PC-3 (cell line): ENCODE data around the gene CSNK1G1. TPM values are rescaled to one million over a fixed set of nuclear protein-coding genes. Genes with fewer than 3 reads are reported as not detected.

Source experiments
- ATAC-seq: fragments of 200-7000 bp; cut with Tn5 transposase; 2 replicates; pipeline ENCODE4 v1.9.1; 2020; ENCODE audit warnings: mild to moderate bottlenecking, moderate library complexity
- Bru-seq: library from RNA; stranded (reverse); fragments of 400-500 nt; gene quantifications from one replicate; lab custom pipeline; 2021; lab: Mats Ljungman, UMichigan
- BruChase-seq, 2 experiments: library from RNA; stranded (reverse); fragments of 400-500 nt; gene quantifications; one replicate each; lab custom pipeline; 2021; lab: Mats Ljungman, UMichigan
- BruUV-seq: library from RNA; stranded (reverse); fragments of 400-500 nt; replicated peaks from 2 replicates; lab custom pipeline; 2021; lab: Mats Ljungman, UMichigan
- CTCF ChIA-PET: fragments of 300-600 bp; sonication (Branson Sonifier 250); formaldehyde crosslinking; loops from one replicate; lab custom pipeline; 2022; ENCODE audit warnings: antibody characterized with exemption; lab: Charles Lee
- POLR2A ChIA-PET: fragments of 300-600 bp; sonication (Branson Sonifier 250); formaldehyde crosslinking; loops from one replicate; lab custom pipeline; 2022; ENCODE audit warnings: antibody characterized with exemption; ENCODE audit not compliant: unreplicated experiment; lab: Charles Lee
- DNase-seq: peaks from one replicate; pipeline ENCODE4 v3.0.0-alpha.2; 2015
- H2AFZ ChIP-seq: fragments of 300-600 bp; sonication (generic); 2 replicates; pipeline ENCODE4 v1.6.0; 2016; ENCODE audit warnings: antibody characterized with exemption, low read length
- H3F3A ChIP-seq: fragments of 300-600 bp; sonication (generic); one replicate; pipeline ENCODE4 v1.6.0; 2017; ENCODE audit warnings: antibody characterized with exemption, low read length, control low read depth, mild to moderate bottlenecking; ENCODE audit not compliant: unreplicated experiment
- H3K27ac ChIP-seq: fragments of 300-600 bp; sonication (generic); 2 replicates; pipeline ENCODE4 v1.5.1; 2016; ENCODE audit warnings: mild to moderate bottlenecking, low read length
- H3K27me3 ChIP-seq: fragments of 300-600 bp; sonication (generic); 2 replicates; pipeline ENCODE4 v1.6.1; 2016; ENCODE audit warnings: low read length, mixed read lengths
- H3K36me3 ChIP-seq: fragments of 300-600 bp; sonication (generic); 2 replicates; pipeline ENCODE4 v1.6.1; 2016; ENCODE audit warnings: low read depth, mixed run types, low read length, mixed read lengths
- H3K4me1 ChIP-seq: fragments of 300-600 bp; sonication (generic); 2 replicates; pipeline ENCODE4 v1.5.1; 2016; ENCODE audit warnings: low read length; ENCODE audit not compliant: insufficient read depth
- H3K4me2 ChIP-seq: fragments of 300-600 bp; sonication (generic); 2 replicates; pipeline ENCODE4 v1.6.0; 2016; ENCODE audit warnings: low read length
- H3K4me3 ChIP-seq: fragments of 300-600 bp; sonication (generic); 2 replicates; pipeline ENCODE4 v1.5.1; 2016; ENCODE audit warnings: mild to moderate bottlenecking, low read length, mixed read lengths
- H3K79me2 ChIP-seq: fragments of 300-600 bp; sonication (generic); 2 replicates; pipeline ENCODE4 v1.6.1; 2017; ENCODE audit warnings: low read length, mixed read lengths
- H3K9ac ChIP-seq: fragments of 300-600 bp; sonication (generic); 2 replicates; pipeline ENCODE4 v1.6.0; 2016; ENCODE audit warnings: mild to moderate bottlenecking, low read length
- H3K9me2 ChIP-seq: fragments of 300-600 bp; sonication (generic); replicated peaks from 2 replicates; pipeline ENCODE4 v1.6.1; 2016; ENCODE audit warnings: mixed run types, low read length, mixed read lengths
- H3K9me3 ChIP-seq: fragments of 300-600 bp; sonication (generic); 2 replicates; pipeline ENCODE4 v1.6.1; 2016; ENCODE audit warnings: low read length, mixed read lengths
- H4K20me1 ChIP-seq: fragments of 300-600 bp; sonication (generic); 2 replicates; pipeline ENCODE4 v1.6.1; 2016; ENCODE audit warnings: low read length, mixed read lengths
- EZH2 ChIP-seq: fragments of 300-600 bp; sonication (generic); IDR thresholded peaks from one replicate; pipeline ENCODE4 v1.6.1; 2017; ENCODE audit warnings: antibody characterized with exemption, mild to moderate bottlenecking, low read length; ENCODE audit not compliant: unreplicated experiment
- EZH2phosphoT487 ChIP-seq: fragments of 300-600 bp; sonication (generic); IDR thresholded peaks from 2 replicates; pipeline ENCODE4 v1.6.1; 2018; ENCODE audit warnings: mild to moderate bottlenecking, antibody characterized with exemption, low read length, borderline replicate concordance
- intact Hi-C: fragments of 100-400 bp; cut with micrococcal nuclease; formaldehyde crosslinking; loops from 2 replicates; pipeline ENCODE4 v1.9.0; 2023
- long read RNA-seq: library from polyadenylated mRNA; unstranded; transcript quantifications from one replicate; pipeline ENCODE4 v2.0.0, GENCODE V29; 2021; ENCODE audit not compliant: unreplicated experiment
- total RNA-seq: library from RNA; depleted of rRNA; stranded (reverse); fragments of >200 nt; gene quantifications from 2 replicates; pipeline ENCODE4 v1.2.3, GENCODE V29; 2014; rRNA removed
- TF ChIP-seq, protein P1 (sequence below): fragments of 300-600 bp; sonication (generic); conservative IDR thresholded peaks from 2 replicates; pipeline ENCODE4 v1.5.1; 2017; ENCODE audit warnings: antibody characterized with exemption, low read depth, mild to moderate bottlenecking, low read length

Gene CSNK1G1
- 7.8 and 9.8 TPM in 2 replicates for total RNA-seq
- Bru-seq, nascent RNA, result percentile 76 among the genes with signal in this experiment
- BruChase-seq, experiment 1, labeled RNA remaining after a 6-hour chase, result percentile 82 among the genes with signal in this experiment
- BruChase-seq, experiment 2, labeled RNA remaining after a 2-hour chase, result percentile 83 among the genes with signal in this experiment
- long read RNA-seq, full-length matches to known transcripts, result 14 of 41 reads
- long read RNA-seq, partial matches to known transcripts, result 2 of 41 reads
- long read RNA-seq, other reads (novel, unspliced or antisense), result 25 of 41 reads

GRCh38 chr15:64355944-64356709 is at the start of gene CSNK1G1:
TSS of gene CSNK1G1 (minus strand) at chr15:64356173. CDS start at chr15:64300499, 55,674 bp downstream.
- Histone ChIP-seq H3K9ac (peak within 1 kb of the TSS; percentile 80), H3K27me3 (no peaks in the 10 kb centered on the region), H3K27ac (peak within 1 kb of the TSS; percentile 50), H3K79me2 (peaks cover 36% of the 10 kb centered on the region), H3K4me2 (peak within 1 kb of the TSS; percentile 86), H3K4me1 (peaks cover 5% of the 10 kb centered on the region; the same call in 1 of the 2 replicates), H3F3A (no peaks in the 10 kb centered on the region), H4K20me1 (no peaks in the 10 kb centered on the region), H3K9me2 (no peaks in the 10 kb centered on the region), H3K4me3 (peak within 1 kb of the TSS; percentile 85), H3K9me3 (no peaks in the 10 kb centered on the region), H3K36me3 (no peaks in the 10 kb centered on the region), H2AFZ (peak within 1 kb of the TSS; percentile 79)
- TF ChIP-seq EZH2, result no peak
- TF ChIP-seq EZH2phosphoT487, result no peak
- TF ChIP-seq, protein P1, sequence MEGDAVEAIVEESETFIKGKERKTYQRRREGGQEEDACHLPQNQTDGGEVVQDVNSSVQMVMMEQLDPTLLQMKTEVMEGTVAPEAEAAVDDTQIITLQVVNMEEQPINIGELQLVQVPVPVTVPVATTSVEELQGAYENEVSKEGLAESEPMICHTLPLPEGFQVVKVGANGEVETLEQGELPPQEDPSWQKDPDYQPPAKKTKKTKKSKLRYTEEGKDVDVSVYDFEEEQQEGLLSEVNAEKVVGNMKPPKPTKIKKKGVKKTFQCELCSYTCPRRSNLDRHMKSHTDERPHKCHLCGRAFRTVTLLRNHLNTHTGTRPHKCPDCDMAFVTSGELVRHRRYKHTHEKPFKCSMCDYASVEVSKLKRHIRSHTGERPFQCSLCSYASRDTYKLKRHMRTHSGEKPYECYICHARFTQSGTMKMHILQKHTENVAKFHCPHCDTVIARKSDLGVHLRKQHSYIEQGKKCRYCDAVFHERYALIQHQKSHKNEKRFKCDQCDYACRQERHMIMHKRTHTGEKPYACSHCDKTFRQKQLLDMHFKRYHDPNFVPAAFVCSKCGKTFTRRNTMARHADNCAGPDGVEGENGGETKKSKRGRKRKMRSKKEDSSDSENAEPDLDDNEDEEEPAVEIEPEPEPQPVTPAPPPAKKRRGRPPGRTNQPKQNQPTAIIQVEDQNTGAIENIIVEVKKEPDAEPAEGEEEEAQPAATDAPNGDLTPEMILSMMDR, result peak; percentile 66
- BruUV-seq, result no TSS peak
- peak; percentile 93 for DNase-seq
- ATAC-seq, result peak; percentile 96
- ChIA-PET CTCF (interaction anchor here (0.6 to 1.0 kb wide), 2 partner anchors 10 to 31 kb away, joined by 3 read pairs; partner anchors contain the start of gene TRIP4), POLR2A (interaction anchor here (0.5 kb wide), 1 partner anchor 123 kb away, joined by 4 read pairs; no protein-coding TSS in a partner anchor)
- intact Hi-C loops, result loop anchor here (1.0 to 2.0 kb wide), 4 partner anchors 67 to 193 kb away; partner anchors contain the start of gene PPIB

DNA sequence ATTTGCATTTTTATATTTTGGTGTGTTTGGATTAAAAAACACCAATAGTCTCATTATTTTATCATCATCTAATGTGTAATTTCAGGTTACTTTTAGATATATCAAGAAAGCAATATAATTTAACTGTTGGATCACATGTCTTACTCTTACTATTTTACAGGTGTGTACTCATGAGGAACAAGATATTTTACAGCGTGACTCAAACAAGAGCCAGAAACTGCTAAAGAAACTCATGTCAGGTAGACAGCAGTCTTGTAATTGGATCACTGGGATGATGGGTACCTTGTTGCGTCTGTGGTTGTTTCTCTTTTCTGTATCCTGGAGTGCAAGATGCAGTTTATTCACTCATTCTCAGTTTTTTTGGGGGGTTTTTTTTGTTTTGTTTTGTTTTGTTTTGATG is 44.6 kb upstream of the CSNK1G1 start:
- CTCF ChIA-PET, result no interaction called here
- TF ChIP-seq, protein P1, result no peak
- TF ChIP-seq EZH2, result no peak
- TF ChIP-seq EZH2phosphoT487, result no peak
- Histone ChIP-seq H3K9ac (no peak overlapping the region), H3K4me1 (0 out of 2 replicates have a peak, but pooled peaks cover 4% of the 10 kb centered on the region), H4K20me1 (no peaks in the 10 kb centered on the region), H2AFZ (no peak overlapping the region), H3K27ac (no peak overlapping the region), H3K27me3 (no peaks in the 10 kb centered on the region), H3F3A (no peaks in the 10 kb centered on the region), H3K4me3 (no peak overlapping the region), H3K79me2 (no peaks in the 10 kb centered on the region), H3K4me2 (no peak overlapping the region), H3K36me3 (peaks cover 13% of the 10 kb centered on the region), H3K9me3 (no peaks in the 10 kb centered on the region), H3K9me2 (no peaks in the 10 kb centered on the region)
- POLR2A ChIA-PET, result no interaction called here
- DNase-seq (no peak), ATAC-seq (no peak)
- intact Hi-C loops, result no loop called here
- BruUV-seq, result no TSS peak
